CD4-positive, CD25-positive, alpha-beta regulatory T cell (primary cell): ENCODE results near the gene DOCK8. TPM values are rescaled to one million over a fixed set of nuclear protein-coding genes. Genes with fewer than 3 reads are reported as not detected.
A peak's percentile ranks its signal among the peaks of the same experiment; 100 is the strongest.

Experiments
- ATAC-seq, 2 donors: fragments of 150-1000 bp; cut with Tn5 transposase; one replicate each; pipeline ENCODE4 v1.10.0; 2021; ENCODE audit warnings: low read depth in 2 of 2, moderate number of reproducible peaks in 2 of 2, moderate library complexity in 1 of 2
- DNase-seq, 3 donors: peaks; one replicate each; pipeline versions ENCODE4 v3.0.0 to v3.0.0-alpha.2; 2012 to 2022; ENCODE audit warnings: mixed read lengths in 1 of 3
- H3K27ac ChIP-seq: one replicate; pipeline ENCODE4 v1.7.0; 2013; ENCODE audit warnings: mild to moderate bottlenecking, low read length; ENCODE audit not compliant: insufficient read depth, poor library complexity, severe bottlenecking
- H3K27me3 ChIP-seq: one replicate; pipeline ENCODE4 v1.7.0; 2013; ENCODE audit warnings: low read length; ENCODE audit not compliant: control insufficient read depth, insufficient read depth
- H3K36me3 ChIP-seq: one replicate; pipeline ENCODE4 v1.7.0; 2013; ENCODE audit warnings: mild to moderate bottlenecking, low read length, moderate library complexity; ENCODE audit not compliant: control insufficient read depth, insufficient read depth
- H3K4me1 ChIP-seq: 2 replicates; pipeline ENCODE4 v1.7.0; 2013; ENCODE audit warnings: mild to moderate bottlenecking, low read length; ENCODE audit not compliant: insufficient read depth, control insufficient read depth, poor library complexity, severe bottlenecking
- H3K4me3 ChIP-seq: one replicate; pipeline ENCODE4 v1.7.0; 2013; ENCODE audit warnings: low read depth, mild to moderate bottlenecking, low read length, moderate library complexity
- H3K9me3 ChIP-seq, 2 experiments: 1 replicate in 1 of 2; 2 replicates in 1 of 2; pipeline ENCODE4 v1.7.0; 2013; ENCODE audit warnings: low read length in 2 of 2, mild to moderate bottlenecking in 1 of 2, moderate library complexity in 1 of 2; ENCODE audit not compliant: control insufficient read depth in 2 of 2
- H3K27ac Mint-ChIP-seq, 3 donors: one replicate each; pipeline ENCODE4 v1.8.0; 2020 to 2022; ENCODE audit warnings: mild to moderate bottlenecking in 3 of 3, mixed read lengths in 3 of 3, moderate library complexity in 2 of 3
- H3K27me3 Mint-ChIP-seq: one replicate; pipeline ENCODE4 v1.8.0; 2022; ENCODE audit warnings: mild to moderate bottlenecking, mixed read lengths
- H3K36me3 Mint-ChIP-seq: one replicate; pipeline ENCODE4 v1.8.0; 2020; ENCODE audit warnings: mixed read lengths
- H3K4me1 Mint-ChIP-seq, 4 donors: one replicate each; pipeline ENCODE4 v1.8.0; 2020 to 2022; ENCODE audit warnings: mixed read lengths in 4 of 4, mild to moderate bottlenecking in 1 of 4
- H3K4me3 Mint-ChIP-seq, 4 donors: one replicate each; pipeline ENCODE4 v1.8.0; 2020 to 2022; ENCODE audit warnings: mild to moderate bottlenecking in 4 of 4, mixed read lengths in 4 of 4, moderate library complexity in 3 of 4
- H3K9me3 Mint-ChIP-seq, 7 donors: one replicate each; pipeline ENCODE4 v1.8.0; 2020 to 2022; ENCODE audit warnings: mixed read lengths in 7 of 7, mild to moderate bottlenecking in 3 of 7, moderate library complexity in 2 of 7
- polyA plus RNA-seq, 4 donors: library from polyadenylated mRNA; unstranded; fragments of 300-500 nt; fragmentation: Illumina TruSeq; gene quantifications; one replicate each; pipeline ENCODE4 v1.2.3, GENCODE V29; 2021
- total RNA-seq: library from RNA; stranded (reverse); gene quantifications from one replicate; pipeline ENCODE4 v1.2.3, GENCODE V29; 2022

Gene DOCK8
- total and polyA plus RNA-seq, 5 donors from 2014 or later = 51.8 to 219 (median 54.4) TPM

- H3K4me1 ChIP-seq = no peaks in the 10 kb centered on the region
- H3K4me3 Mint-ChIP-seq = no peak overlapping the region
- peaks cover 5 to 28% (median 12%) of the 10 kb centered on the region in 4 donors for H3K4me1 Mint-ChIP-seq
- no peaks in the 10 kb centered on the region for H3K9me3 Mint-ChIP-seq
- H3K36me3 Mint-ChIP-seq = peaks cover 54% of the 10 kb centered on the region
- H3K4me3 ChIP-seq = no peak overlapping the region
- H3K27ac Mint-ChIP-seq = peak overlapping the region; percentile 55 to 78 (median 71)
- DNase-seq = no peak
- H3K27me3 Mint-ChIP-seq = no peaks in the 10 kb centered on the region
- no peaks in the 10 kb centered on the region for H3K9me3 ChIP-seq
- H3K36me3 ChIP-seq = peaks cover 81% of the 10 kb centered on the region
- no peak for ATAC-seq
- H3K27me3 ChIP-seq = no peaks in the 10 kb centered on the region
- no peak overlapping the region for H3K27ac ChIP-seq
Observed at GRCh38 chr9:362561-363273, 148.1 kb downstream of the DOCK8 start.

GRCh38 chr9:363274-363612 lies 148.6 kb downstream of the DOCK8 start:
- Mint-ChIP-seq H3K27ac (peak overlapping the region in 1 of 3 donors; percentile 47), H3K27me3 (no peaks in the 10 kb centered on the region), H3K9me3 (no peaks in the 10 kb centered on the region)

GRCh38 chr9:365436-365835 lies 150.8 kb downstream of the DOCK8 start:
- Histone ChIP-seq H3K36me3 (peaks cover 92% of the 10 kb centered on the region), H3K27me3 (no peaks in the 10 kb centered on the region), H3K4me3 (no peak overlapping the region), H3K27ac (no peak overlapping the region), H3K9me3 (no peaks in the 10 kb centered on the region), H3K4me1 (no peaks in the 10 kb centered on the region)
- no peaks in the 10 kb centered on the region for H3K27me3 Mint-ChIP-seq
- peak overlapping the region; percentile 12 to 65 (median 52) for H3K27ac Mint-ChIP-seq
- peaks cover 63% of the 10 kb centered on the region for H3K36me3 Mint-ChIP-seq
- H3K4me1 Mint-ChIP-seq = peaks cover 0 to 15% (median 11%) of the 10 kb centered on the region in 4 donors
- DNase-seq (no peak), ATAC-seq (no peak)
- no peak overlapping the region for H3K4me3 Mint-ChIP-seq
- no peaks in the 10 kb centered on the region for H3K9me3 Mint-ChIP-seq

More at GRCh38 chr9:363274-363612, 148.6 kb downstream of the DOCK8 start:
- no peaks in the 10 kb centered on the region for H3K4me1 ChIP-seq
- H3K4me1 Mint-ChIP-seq = peaks cover 4 to 23% (median 11%) of the 10 kb centered on the region in 4 donors
- H3K4me3 ChIP-seq = no peak overlapping the region
- ATAC-seq (no peak), DNase-seq (no peak)
- no peaks in the 10 kb centered on the region for H3K27me3 ChIP-seq
- no peak overlapping the region for H3K27ac ChIP-seq
- H3K9me3 ChIP-seq = no peaks in the 10 kb centered on the region
- no peak overlapping the region for H3K4me3 Mint-ChIP-seq
- peaks cover 81% of the 10 kb centered on the region for H3K36me3 ChIP-seq
- H3K36me3 Mint-ChIP-seq = peaks cover 58% of the 10 kb centered on the region

- Mint-ChIP-seq H3K36me3 (peaks cover 65% of the 10 kb centered on the region), H3K4me3 (no peak overlapping the region), H3K27ac (peak overlapping the region in 2 of 3 donors; percentile 11 to 63), H3K4me1 (peaks cover 0 to 12% (median 9%) of the 10 kb centered on the region in 4 donors), H3K27me3 (no peaks in the 10 kb centered on the region), H3K9me3 (no peaks in the 10 kb centered on the region)
- Histone ChIP-seq H3K4me3 (no peak overlapping the region), H3K27ac (no peak overlapping the region), H3K9me3 (no peaks in the 10 kb centered on the region), H3K36me3 (peaks cover 93% of the 10 kb centered on the region), H3K27me3 (no peaks in the 10 kb centered on the region), H3K4me1 (no peaks in the 10 kb centered on the region)
- ATAC-seq = no peak
- no peak for DNase-seq
Observed at GRCh38 chr9:366620-367019, 152.0 kb downstream of the DOCK8 start.

- peaks cover 93% of the 10 kb centered on the region for H3K36me3 ChIP-seq
- no peaks in the 10 kb centered on the region for H3K9me3 ChIP-seq
- H3K27me3 ChIP-seq = no peaks in the 10 kb centered on the region
- H3K4me1 ChIP-seq = no peaks in the 10 kb centered on the region
- H3K4me3 Mint-ChIP-seq = no peak overlapping the region
- DNase-seq (no peak), ATAC-seq (no peak)
- no peak overlapping the region for H3K27ac ChIP-seq
- peak overlapping the region in 1 of 3 donors; percentile 59 for H3K27ac Mint-ChIP-seq
- H3K4me3 ChIP-seq = no peak overlapping the region
- peaks cover 69% of the 10 kb centered on the region for H3K36me3 Mint-ChIP-seq
- peaks cover 2 to 4% (median 2%) of the 10 kb centered on the region in 4 donors for H3K4me1 Mint-ChIP-seq
- no peaks in the 10 kb centered on the region for H3K9me3 Mint-ChIP-seq
- no peaks in the 10 kb centered on the region for H3K27me3 Mint-ChIP-seq
Observed at GRCh38 chr9:370086-370485, 155.4 kb downstream of the DOCK8 start.

- no peak overlapping the region for H3K27ac Mint-ChIP-seq
- ATAC-seq (no peak), DNase-seq (no peak)
- Histone ChIP-seq H3K4me1 (no peaks in the 10 kb centered on the region), H3K4me3 (no peak overlapping the region), H3K36me3 (peaks cover 93% of the 10 kb centered on the region), H3K27me3 (no peaks in the 10 kb centered on the region), H3K9me3 (no peaks in the 10 kb centered on the region), H3K27ac (no peak overlapping the region)
- H3K4me1 Mint-ChIP-seq = peaks cover 0 to 3% (median under 1%) of the 10 kb centered on the region in 4 donors
- peaks cover 66% of the 10 kb centered on the region for H3K36me3 Mint-ChIP-seq
- H3K9me3 Mint-ChIP-seq = no peaks in the 10 kb centered on the region
- no peak overlapping the region for H3K4me3 Mint-ChIP-seq
- H3K27me3 Mint-ChIP-seq = no peaks in the 10 kb centered on the region
Observed at GRCh38 chr9:371349-371748, 156.7 kb downstream of the DOCK8 start.

- Histone ChIP-seq H3K36me3 (peaks cover 93% of the 10 kb centered on the region), H3K27me3 (no peaks in the 10 kb centered on the region), H3K4me1 (no peaks in the 10 kb centered on the region), H3K27ac (no peak overlapping the region), H3K4me3 (no peak overlapping the region), H3K9me3 (no peaks in the 10 kb centered on the region)
- no peak for ATAC-seq
- Mint-ChIP-seq H3K9me3 (no peaks in the 10 kb centered on the region), H3K27ac (peak overlapping the region in 1 of 3 donors; percentile 44), H3K36me3 (peaks cover 70% of the 10 kb centered on the region), H3K4me1 (peaks cover 0 to 3% (median under 1%) of the 10 kb centered on the region in 4 donors), H3K4me3 (no peak overlapping the region), H3K27me3 (no peaks in the 10 kb centered on the region)
- DNase-seq = no peak
Observed at GRCh38 chr9:372128-372527, 157.5 kb downstream of the DOCK8 start.

GRCh38 chr9:373759-374206 lies 159.1 kb downstream of the DOCK8 start:
- H3K4me3 ChIP-seq = no peak overlapping the region
- H3K27me3 ChIP-seq = no peaks in the 10 kb centered on the region
- Mint-ChIP-seq H3K4me3 (no peak overlapping the region), H3K27me3 (no peaks in the 10 kb centered on the region), H3K36me3 (peaks cover 69% of the 10 kb centered on the region), H3K27ac (no peak overlapping the region), H3K4me1 (peaks cover 0 to 4% (median 1%) of the 10 kb centered on the region in 4 donors), H3K9me3 (peaks cover 0 to 1% (median 0%) of the 10 kb centered on the region in 7 donors)
- ATAC-seq (no peak), DNase-seq (no peak)
- H3K27ac ChIP-seq = no peak overlapping the region
- no peaks in the 10 kb centered on the region for H3K4me1 ChIP-seq
- peaks cover 94% of the 10 kb centered on the region for H3K36me3 ChIP-seq
- H3K9me3 ChIP-seq = no peaks in the 10 kb centered on the region
